ENCODE results near the gene ATP6V0E1. TPM values are rescaled to one million over a fixed set of nuclear protein-coding genes. Genes with fewer than 3 reads are reported as not detected.

Gene ATP6V0E1
- total RNA-seq, 2 experiments from 2014 or later = 31.1 to 31.9 TPM

GRCh38 chr5:173025651-173026050 lies 42.1 kb downstream of the ATP6V0E1 start:
- Histone ChIP-seq H3K9me3 (ENCODE audit: control insufficient read depth in 1 of 2, insufficient read depth in 1 of 2, low read length in 2 of 2) (no peaks in the 10 kb centered on the region), H3K27ac (ENCODE audit: low read depth in 1 of 2, low read length in 2 of 2) (no peak overlapping the region), H3K4me3 (ENCODE audit: low read length) (no peak overlapping the region), H3K4me1 (ENCODE audit: insufficient read depth, low read length) (peaks cover 29% of the 10 kb centered on the region), H3K27me3 (ENCODE audit: control insufficient read depth in 1 of 2, insufficient read depth in 2 of 2, low read length in 2 of 2) (no peaks in the 10 kb centered on the region), H3K36me3 (ENCODE audit: insufficient read depth, low read length) (peaks cover 35% of the 10 kb centered on the region)
- DNase-seq = no peak
- H3K36me3 Mint-ChIP-seq (ENCODE audit: low read depth) = peaks cover 40% of the 10 kb centered on the region
- H3K4me3 Mint-ChIP-seq = no peak overlapping the region
- H3K9me3 Mint-ChIP-seq = no peaks in the 10 kb centered on the region
- H3K4me1 Mint-ChIP-seq (ENCODE audit: low read depth) = peaks cover 27% of the 10 kb centered on the region
- no peak for TF ChIP-seq CTCF (IDR thresholded peaks at IDR 0.05)
- CTCF ChIA-PET = interaction anchor here (1.0 kb wide), 1 partner anchor 66 kb away, joined by 3 read pairs; the partner anchor contains the start of gene RPL26L1
- intact Hi-C loops (cut with DNase I, micrococcal nuclease) = loop anchor here (5.0 kb wide), 1 partner anchor 43 kb away; the partner anchor contains the start of gene ATP6V0E1 (in 2 of the 2)
- POLR2A ChIA-PET = interaction anchor here (1.0 kb wide), 1 partner anchor 10 kb away, joined by 3 read pairs; no protein-coding TSS in a partner anchor
- no peaks in the 10 kb centered on the region for H3K27me3 Mint-ChIP-seq
- peak overlapping the region; percentile 45 for H3K27ac Mint-ChIP-seq
- ATAC-seq (ENCODE audit: poor library complexity) = no peak

- Histone ChIP-seq H3K27ac (ENCODE audit: low read depth in 1 of 2, low read length in 2 of 2) (peak overlapping the region in 1 of 2 donors; percentile 61), H3K27me3 (ENCODE audit: control insufficient read depth in 1 of 2, insufficient read depth in 2 of 2, low read length in 2 of 2) (no peaks in the 10 kb centered on the region), H3K4me1 (ENCODE audit: insufficient read depth, low read length) (peaks cover 29% of the 10 kb centered on the region), H3K4me3 (ENCODE audit: low read length) (no peak overlapping the region), H3K9me3 (ENCODE audit: control insufficient read depth in 1 of 2, insufficient read depth in 1 of 2, low read length in 2 of 2) (no peaks in the 10 kb centered on the region), H3K36me3 (ENCODE audit: insufficient read depth, low read length) (peaks cover 14% of the 10 kb centered on the region)
- Mint-ChIP-seq H3K9me3 (no peaks in the 10 kb centered on the region), H3K27me3 (no peaks in the 10 kb centered on the region), H3K4me1 (ENCODE audit: low read depth) (peaks cover 11% of the 10 kb centered on the region), H3K27ac (no peak overlapping the region), H3K36me3 (ENCODE audit: low read depth) (peaks cover 21% of the 10 kb centered on the region), H3K4me3 (no peak overlapping the region)
- intact Hi-C loops (cut with DNase I, micrococcal nuclease) = loop anchor here (5.0 kb wide), 1 partner anchor 46 kb away; the partner anchor contains the start of gene ATP6V0E1 (in 2 of the 2)
- DNase-seq (no peak), ATAC-seq (ENCODE audit: poor library complexity) (no peak)
- TF ChIP-seq CTCF (IDR thresholded peaks at IDR 0.05) = no peak
- ChIA-PET CTCF (no interaction called here), POLR2A (no interaction called here)
These were observed 44.3 kb downstream of the ATP6V0E1 start for GRCh38 chr5:173027905-173028304.

GRCh38 chr5:173028811-173029327 lies 45.3 kb downstream of the ATP6V0E1 start:
- H3K36me3 ChIP-seq (ENCODE audit: insufficient read depth, low read length) = peaks cover 13% of the 10 kb centered on the region
- ChIA-PET CTCF (no interaction called here), POLR2A (interaction anchor here (0.9 to 2.0 kb wide), 5 partner anchors 10 to 70 kb away, joined by 3 to 13 read pairs (median 3); partner anchors contain the start of gene RPL26L1)
- Mint-ChIP-seq H3K36me3 (ENCODE audit: low read depth) (peaks cover 20% of the 10 kb centered on the region), H3K4me3 (no peak overlapping the region), H3K27ac (no peak overlapping the region), H3K27me3 (no peaks in the 10 kb centered on the region), H3K4me1 (ENCODE audit: low read depth) (peaks cover 18% of the 10 kb centered on the region), H3K9me3 (no peaks in the 10 kb centered on the region)
- intact Hi-C loops (cut with DNase I, micrococcal nuclease) = loop anchor here (5.0 kb wide), 1 partner anchor 47 kb away; the partner anchor contains the start of gene ATP6V0E1 (in 2 of the 2)
- no peaks in the 10 kb centered on the region for H3K9me3 ChIP-seq (ENCODE audit: control insufficient read depth in 1 of 2, insufficient read depth in 1 of 2, low read length in 2 of 2)
- H3K4me1 ChIP-seq (ENCODE audit: insufficient read depth, low read length) = peaks cover 30% of the 10 kb centered on the region
- peak overlapping the region; percentile 6 to 61 for H3K27ac ChIP-seq (ENCODE audit: low read depth in 1 of 2, low read length in 2 of 2)
- no peak for TF ChIP-seq CTCF (IDR thresholded peaks at IDR 0.05)
- no peak for ATAC-seq (ENCODE audit: poor library complexity)
- no peak for DNase-seq
- H3K27me3 ChIP-seq (ENCODE audit: control insufficient read depth in 1 of 2, insufficient read depth in 2 of 2, low read length in 2 of 2) = no peaks in the 10 kb centered on the region
- H3K4me3 ChIP-seq (ENCODE audit: low read length) = no peak overlapping the region

All from CD4-positive, alpha-beta T cell (primary cell).